ENCODE data around the gene UCHL1. TPM values are rescaled to one million over a fixed set of nuclear protein-coding genes. Genes with fewer than 3 reads are reported as not detected.

The UCHL1 gene
- total and polyA plus RNA-seq, 8 donors: 2.7 to 198 (median 12.1) TPM

GRCh38 chr4:41232406-41232805 is 24.3 kb upstream of the UCHL1 start:
- DNase-seq (no peak), FAIRE-seq (no peak), ATAC-seq (no peak)
- no peak for TF ChIP-seq CTCF (IDR thresholded peaks at IDR 0.05)
- H3K27ac ChIP-seq: no peak overlapping the region
- H3K9me3 ChIP-seq: no peaks in the 10 kb centered on the region
- no peaks in the 10 kb centered on the region for H3K36me3 ChIP-seq
- WGBS, 2 donors: 58 to 68% methylated on average over 5 of the region's 5 CpGs
- no peaks in the 10 kb centered on the region for H3K4me1 ChIP-seq
- no peak overlapping the region for H3K4me3 ChIP-seq
- no peaks in the 10 kb centered on the region for H3K27me3 ChIP-seq
- intact Hi-C loops (cut with DNase I): no loop called here

GRCh38 chr4:41232856-41233255 is 23.9 kb upstream of the UCHL1 start:
- ATAC-seq (no peak), DNase-seq (no peak), FAIRE-seq (no peak)
- 69 to 71% methylated on average over 3 of the region's 3 CpGs for WGBS, 2 donors
- H3K27me3 ChIP-seq: no peaks in the 10 kb centered on the region
- H3K27ac ChIP-seq: no peak overlapping the region
- H3K4me1 ChIP-seq: no peaks in the 10 kb centered on the region
- H3K4me3 ChIP-seq: no peak overlapping the region
- no peaks in the 10 kb centered on the region for H3K36me3 ChIP-seq
- TF ChIP-seq CTCF (IDR thresholded peaks at IDR 0.05): no peak
- intact Hi-C loops (cut with DNase I): no loop called here
- no peaks in the 10 kb centered on the region for H3K9me3 ChIP-seq

- Histone ChIP-seq H3K27ac (no peak overlapping the region), H3K4me3 (no peak overlapping the region), H3K4me1 (no peaks in the 10 kb centered on the region), H3K27me3 (no peaks in the 10 kb centered on the region), H3K36me3 (no peaks in the 10 kb centered on the region), H3K9me3 (no peaks in the 10 kb centered on the region)
- FAIRE-seq: no peak
- TF ChIP-seq CTCF (IDR thresholded peaks at IDR 0.05): no peak
- ATAC-seq: no peak
- intact Hi-C loops (cut with DNase I): no loop called here
- WGBS, 2 donors: 88 to 95% methylated on average over 1 of the region's 1 CpG
- DNase-seq: no peak
Measured at GRCh38 chr4:41236032-41236431, 20.7 kb upstream of the UCHL1 start.

- Histone ChIP-seq H3K27ac (no peak overlapping the region), H3K9me3 (no peaks in the 10 kb centered on the region), H3K4me3 (no peak overlapping the region), H3K36me3 (no peaks in the 10 kb centered on the region), H3K27me3 (no peaks in the 10 kb centered on the region), H3K4me1 (no peaks in the 10 kb centered on the region)
- 53 to 78% methylated on average over 1 of the region's 1 CpG for WGBS, 2 donors
- intact Hi-C loops (cut with DNase I): no loop called here
- TF ChIP-seq CTCF (IDR thresholded peaks at IDR 0.05): no peak
- no peak for ATAC-seq
- peak; percentile 34 for FAIRE-seq
- no peak for DNase-seq
Measured at GRCh38 chr4:41236508-41236907, 20.2 kb upstream of the UCHL1 start.

- no peak overlapping the region for H3K27ac ChIP-seq
- no peaks in the 10 kb centered on the region for H3K4me1 ChIP-seq
- H3K27me3 ChIP-seq: no peaks in the 10 kb centered on the region
- no peaks in the 10 kb centered on the region for H3K36me3 ChIP-seq
- no peaks in the 10 kb centered on the region for H3K9me3 ChIP-seq
- WGBS, 2 donors: 84 to 96% methylated on average over 1 of the region's 1 CpG
- TF ChIP-seq CTCF (IDR thresholded peaks at IDR 0.05): no peak
- FAIRE-seq (no peak), DNase-seq (no peak), ATAC-seq (no peak)
- H3K4me3 ChIP-seq: no peak overlapping the region
- intact Hi-C loops (cut with DNase I): no loop called here
Measured at GRCh38 chr4:41241919-41242318, 14.8 kb upstream of the UCHL1 start.
